ENCODE measurements around the gene CHST8. TPM values are rescaled to one million over a fixed set of nuclear protein-coding genes. Genes with fewer than 3 reads are reported as not detected.

CHST8 gene
- total and polyA plus RNA-seq, 4 donors = 0.05 to 0.07 TPM; not detected in 2

- TF ChIP-seq SP1 (IDR thresholded peaks at IDR 0.05) = no peak
- no peak for TF ChIP-seq HNF4A (conservative IDR thresholded peaks at IDR 0.05)
- TF ChIP-seq NR2F2 (IDR thresholded peaks at IDR 0.05) = no peak
- TF ChIP-seq EGR1 (IDR thresholded peaks at IDR 0.05; ENCODE audit: low read depth in 2 of 2) = no peak
- no peak for TF ChIP-seq MAX (IDR thresholded peaks at IDR 0.05)
- no peak for TF ChIP-seq REST (IDR thresholded peaks at IDR 0.05)
- TF ChIP-seq GABPA (IDR thresholded peaks at IDR 0.05 in 1 of 2, conservative IDR thresholded peaks at IDR 0.05 in 1 of 2) = no peak
- no peak for TF ChIP-seq RXRA (IDR thresholded peaks at IDR 0.05)
- TF ChIP-seq ATF3 (IDR thresholded peaks at IDR 0.05) = no peak
- no peak for TF ChIP-seq RAD21 (IDR thresholded peaks at IDR 0.05)
- TF ChIP-seq JUND (IDR thresholded peaks at IDR 0.05) = no peak
- no peak for TF ChIP-seq FOXA1 (IDR thresholded peaks at IDR 0.05)
- TF ChIP-seq CTCF (IDR thresholded peaks at IDR 0.05; ENCODE audit: low read depth, low read length, missing input control) = no peak
- TF ChIP-seq YY1 (IDR thresholded peaks at IDR 0.05) = no peak
- TF ChIP-seq HNF4G (IDR thresholded peaks at IDR 0.05) = no peak
- no peak for TF ChIP-seq ZBTB33 (IDR thresholded peaks at IDR 0.05)
- Histone ChIP-seq H3K9ac (ENCODE audit: low read depth in 1 of 2, low read length in 2 of 2) (no peak overlapping the region), H3K36me3 (ENCODE audit: control insufficient read depth in 4 of 4, insufficient read depth in 3 of 4, low read depth in 1 of 4, low read length in 3 of 4) (peaks cover 0 to 4% (median 0%) of the 10 kb centered on the region in 4 donors), H3K9me3 (ENCODE audit: control insufficient read depth in 4 of 4, low read length in 3 of 4) (no peaks in the 10 kb centered on the region), H3K27ac (ENCODE audit: low read depth in 1 of 2, low read length in 2 of 2) (no peak overlapping the region), H3K4me3 (ENCODE audit: low read depth in 1 of 3, low read length in 3 of 3) (no peak overlapping the region), H3K27me3 (ENCODE audit: control insufficient read depth in 4 of 4, insufficient read depth in 4 of 4, low read length in 3 of 4) (no peaks in the 10 kb centered on the region), H3K4me1 (ENCODE audit: control insufficient read depth in 4 of 4, insufficient read depth in 4 of 4, low read length in 3 of 4) (no peaks in the 10 kb centered on the region)
- DNase-seq (ENCODE audit: low spot score) = no peak
- 91% methylated on average over 6 of the region's 6 CpGs for WGBS
These were observed 188.2 kb downstream of the CHST8 start for GRCh38 chr19:33809960-33810359.

GRCh38 chr19:33810821-33811220 is 189.1 kb downstream of the CHST8 start:
- no peak for DNase-seq (ENCODE audit: low spot score)
- H3K36me3 ChIP-seq (ENCODE audit: control insufficient read depth in 4 of 4, insufficient read depth in 3 of 4, low read depth in 1 of 4, low read length in 3 of 4) = peaks cover 0 to 4% (median 0%) of the 10 kb centered on the region in 4 donors
- 96% methylated on average over 11 of the region's 11 CpGs for WGBS

More at GRCh38 chr19:33810821-33811220, 189.1 kb downstream of the CHST8 start:
- Histone ChIP-seq H3K4me1 (ENCODE audit: control insufficient read depth in 4 of 4, insufficient read depth in 4 of 4, low read length in 3 of 4) (no peaks in the 10 kb centered on the region), H3K27me3 (ENCODE audit: control insufficient read depth in 4 of 4, insufficient read depth in 4 of 4, low read length in 3 of 4) (no peaks in the 10 kb centered on the region), H3K9ac (ENCODE audit: low read depth in 1 of 2, low read length in 2 of 2) (no peak overlapping the region), H3K27ac (ENCODE audit: low read depth in 1 of 2, low read length in 2 of 2) (no peak overlapping the region), H3K9me3 (ENCODE audit: control insufficient read depth in 4 of 4, low read length in 3 of 4) (no peaks in the 10 kb centered on the region), H3K4me3 (ENCODE audit: low read depth in 1 of 3, low read length in 3 of 3) (no peak overlapping the region)
- no peak for TF ChIP-seq ZBTB33 (IDR thresholded peaks at IDR 0.05)
- TF ChIP-seq FOXA2 (IDR thresholded peaks at IDR 0.05) = no peak
- TF ChIP-seq EGR1 (IDR thresholded peaks at IDR 0.05; ENCODE audit: low read depth in 2 of 2) = no peak
- TF ChIP-seq YY1 (IDR thresholded peaks at IDR 0.05) = no peak
- TF ChIP-seq HNF4G (IDR thresholded peaks at IDR 0.05) = no peak
